ENCODE results near the gene FXYD4. TPM values are rescaled to one million over a fixed set of nuclear protein-coding genes. Genes with fewer than 3 reads are reported as not detected.

Gene FXYD4
- total RNA-seq, 3 donors from 2014 or later = not detected

DNA sequence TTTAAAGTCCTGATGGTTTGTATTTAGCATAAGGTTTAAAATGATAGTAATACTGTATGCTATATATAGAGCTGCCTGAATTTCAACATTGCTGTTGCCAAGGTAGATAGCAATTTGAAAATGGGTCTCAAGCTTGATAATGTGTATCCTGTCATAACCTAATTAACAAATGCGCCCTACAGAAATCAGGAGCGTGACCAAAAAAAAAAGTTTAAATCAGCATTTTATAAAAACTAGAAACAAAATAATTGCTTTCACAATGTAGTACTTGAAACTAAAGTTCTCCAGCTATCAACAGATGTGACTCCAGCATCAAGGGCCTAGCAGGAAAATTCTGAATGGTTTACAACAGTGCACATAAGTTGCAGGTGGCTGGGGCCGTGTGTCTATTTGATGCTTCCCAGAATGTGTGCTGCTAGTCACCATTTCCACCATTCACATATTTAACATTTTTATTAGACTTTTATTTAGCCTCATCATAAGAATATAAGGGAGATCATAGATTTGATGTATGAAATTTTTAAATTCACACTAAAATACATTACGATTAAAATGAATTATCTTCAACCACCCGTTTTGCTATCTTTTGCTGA, 14.1 kb downstream of the FXYD4 start:
- Histone ChIP-seq H3K4me3 (no peak overlapping the region), H3K36me3 (ENCODE audit: low read depth) (peaks cover 7% of the 10 kb centered on the region), H3K9me3 (no peaks in the 10 kb centered on the region), H3K4me1 (ENCODE audit: low read depth) (peaks cover 6% of the 10 kb centered on the region)
- TF ChIP-seq, protein P1, sequence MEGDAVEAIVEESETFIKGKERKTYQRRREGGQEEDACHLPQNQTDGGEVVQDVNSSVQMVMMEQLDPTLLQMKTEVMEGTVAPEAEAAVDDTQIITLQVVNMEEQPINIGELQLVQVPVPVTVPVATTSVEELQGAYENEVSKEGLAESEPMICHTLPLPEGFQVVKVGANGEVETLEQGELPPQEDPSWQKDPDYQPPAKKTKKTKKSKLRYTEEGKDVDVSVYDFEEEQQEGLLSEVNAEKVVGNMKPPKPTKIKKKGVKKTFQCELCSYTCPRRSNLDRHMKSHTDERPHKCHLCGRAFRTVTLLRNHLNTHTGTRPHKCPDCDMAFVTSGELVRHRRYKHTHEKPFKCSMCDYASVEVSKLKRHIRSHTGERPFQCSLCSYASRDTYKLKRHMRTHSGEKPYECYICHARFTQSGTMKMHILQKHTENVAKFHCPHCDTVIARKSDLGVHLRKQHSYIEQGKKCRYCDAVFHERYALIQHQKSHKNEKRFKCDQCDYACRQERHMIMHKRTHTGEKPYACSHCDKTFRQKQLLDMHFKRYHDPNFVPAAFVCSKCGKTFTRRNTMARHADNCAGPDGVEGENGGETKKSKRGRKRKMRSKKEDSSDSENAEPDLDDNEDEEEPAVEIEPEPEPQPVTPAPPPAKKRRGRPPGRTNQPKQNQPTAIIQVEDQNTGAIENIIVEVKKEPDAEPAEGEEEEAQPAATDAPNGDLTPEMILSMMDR (IDR thresholded peaks at IDR 0.05) = no peak
- no peak for ATAC-seq
- DNase-seq = no peak
- intact Hi-C loops (cut with DNase I, micrococcal nuclease) = no loop called here

DNA sequence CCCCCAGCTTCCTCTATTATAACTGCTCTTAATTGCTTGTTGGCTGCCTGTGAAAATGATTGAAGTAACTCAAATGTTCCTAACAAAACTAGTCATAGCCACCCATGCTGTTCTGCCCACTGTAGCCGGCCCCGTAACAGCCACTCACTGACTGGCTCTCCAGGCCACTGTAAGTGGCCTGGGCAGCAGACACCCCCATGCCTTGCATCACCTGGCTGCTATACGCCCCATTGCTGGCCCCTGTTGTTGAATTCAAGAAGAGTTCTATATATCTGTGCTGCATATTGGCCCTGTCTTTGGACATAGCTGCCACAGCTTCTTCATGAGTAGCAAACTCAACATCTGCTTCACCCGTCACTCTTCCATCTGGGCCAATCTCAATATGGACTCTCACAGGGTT, 15.1 kb downstream of the FXYD4 start:
- no peak for ATAC-seq
- TF ChIP-seq, protein P1 (IDR thresholded peaks at IDR 0.05) = no peak
- Histone ChIP-seq H3K4me3 (no peak overlapping the region), H3K36me3 (ENCODE audit: low read depth) (peaks cover 7% of the 10 kb centered on the region), H3K4me1 (ENCODE audit: low read depth) (peaks cover 6% of the 10 kb centered on the region), H3K9me3 (no peaks in the 10 kb centered on the region)
- intact Hi-C loops (cut with DNase I, micrococcal nuclease) = no loop called here
- peak in 1 of 3 donors; percentile 22 for DNase-seq

DNA sequence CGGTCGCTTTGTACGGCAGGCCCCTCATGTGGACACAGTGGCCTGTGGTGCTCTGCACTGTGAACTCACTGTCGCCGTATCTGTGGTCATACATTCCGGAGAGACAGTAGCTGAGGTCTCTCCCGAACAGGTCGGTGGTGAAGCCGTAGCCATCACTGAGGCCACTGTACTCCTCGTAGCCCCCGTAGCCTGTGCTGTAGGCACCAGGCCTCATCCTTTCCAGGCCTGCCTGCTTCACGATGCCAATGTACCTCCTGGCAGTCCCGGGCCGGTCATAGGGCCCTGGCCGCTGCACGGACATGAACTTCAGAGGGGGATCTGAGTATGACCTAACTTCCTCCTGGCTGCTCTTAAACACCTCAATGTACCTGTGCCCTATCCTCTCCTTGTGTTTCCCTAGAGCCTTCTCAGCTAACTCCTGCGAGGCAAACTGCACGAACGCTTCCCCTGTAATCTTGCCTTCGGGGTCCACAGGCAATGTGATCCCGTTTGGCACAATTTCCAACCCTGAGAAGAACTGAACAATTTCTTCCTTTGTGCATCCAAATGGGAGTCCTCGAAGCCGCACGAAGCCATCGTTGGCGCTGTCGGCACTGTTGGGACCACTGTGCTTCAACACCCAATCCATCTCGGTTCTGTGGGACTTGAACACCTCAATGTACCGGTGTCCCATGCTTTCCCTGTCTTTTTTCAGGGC, 15.7 kb downstream of the FXYD4 start:
- ATAC-seq (no peak), DNase-seq (peak in 1 of 3 donors; percentile 32)
- intact Hi-C loops (cut with DNase I, micrococcal nuclease) = no loop called here
- H3K4me3 ChIP-seq = no peak overlapping the region
- TF ChIP-seq, protein P1 (IDR thresholded peaks at IDR 0.05) = no peak
- H3K36me3 ChIP-seq (ENCODE audit: low read depth) = peaks cover 7% of the 10 kb centered on the region
- H3K4me1 ChIP-seq (ENCODE audit: low read depth) = peaks cover 6% of the 10 kb centered on the region
- H3K9me3 ChIP-seq = no peaks in the 10 kb centered on the region

DNA sequence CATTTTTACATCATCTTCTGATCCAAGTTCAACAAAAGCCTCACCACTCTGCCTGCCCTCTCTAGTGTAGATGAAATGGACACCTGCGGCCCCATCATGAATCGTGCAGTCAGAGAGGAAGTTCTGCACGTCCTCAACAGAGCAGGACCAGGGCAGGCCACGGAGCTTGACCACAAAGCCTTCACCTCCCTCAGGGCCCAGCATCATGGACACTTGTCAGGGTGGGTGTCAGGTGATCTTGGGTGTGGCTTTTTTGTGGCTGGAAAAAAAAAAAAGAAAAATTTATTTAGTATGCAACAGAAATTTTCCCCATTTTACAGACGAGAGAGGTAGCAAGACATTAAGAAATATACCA, 16.2 kb downstream of the FXYD4 start:
- peak in 1 of 3 donors; percentile 15 for DNase-seq
- peaks cover 6% of the 10 kb centered on the region for H3K4me1 ChIP-seq (ENCODE audit: low read depth)
- no peaks in the 10 kb centered on the region for H3K9me3 ChIP-seq
- peaks cover 8% of the 10 kb centered on the region for H3K36me3 ChIP-seq (ENCODE audit: low read depth)
- TF ChIP-seq, protein P1 (IDR thresholded peaks at IDR 0.05) = no peak
- intact Hi-C loops (cut with DNase I, micrococcal nuclease) = no loop called here
- ATAC-seq = no peak
- no peak overlapping the region for H3K4me3 ChIP-seq

DNA sequence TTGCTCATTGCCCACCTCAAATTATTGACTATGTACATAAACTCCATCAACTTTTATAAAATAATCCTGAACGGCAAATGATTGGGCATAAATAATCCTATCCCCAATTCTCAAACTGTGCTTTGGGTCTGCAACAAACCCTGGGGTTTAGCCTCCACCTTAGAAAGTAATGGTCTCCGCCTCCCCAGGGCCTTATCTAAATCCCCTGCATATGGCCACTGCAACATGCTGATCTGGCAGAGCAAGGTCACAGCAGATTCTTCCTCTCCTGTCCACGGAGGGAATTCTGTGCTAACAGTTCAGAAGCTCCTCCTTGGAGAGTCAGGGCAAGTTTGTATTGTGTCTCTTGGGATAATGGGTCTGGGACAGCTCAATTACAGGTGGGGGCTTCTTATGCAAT, 18.4 kb downstream of the FXYD4 start:
- ATAC-seq (no peak), DNase-seq (no peak)
- Histone ChIP-seq H3K4me3 (no peak overlapping the region), H3K4me1 (ENCODE audit: low read depth) (no peaks in the 10 kb centered on the region), H3K36me3 (ENCODE audit: low read depth) (peaks cover 16% of the 10 kb centered on the region), H3K9me3 (no peaks in the 10 kb centered on the region)
- intact Hi-C loops (cut with DNase I, micrococcal nuclease) = no loop called here
- TF ChIP-seq, protein P1 (IDR thresholded peaks at IDR 0.05) = no peak
